PC-9 (cell line): Measurements from ENCODE around the gene SPATC1L. TPM values are rescaled to one million over a fixed set of nuclear protein-coding genes. Genes with fewer than 3 reads are reported as not detected.

Source experiments
- BruUV-seq: library from RNA; stranded (reverse); fragments of 400-500 nt; replicated peaks from 2 replicates; lab custom pipeline; 2021; lab: Mats Ljungman, UMichigan
- CTCF ChIA-PET: fragments of 300-600 bp; sonication (Branson Sonifier 250); formaldehyde crosslinking; loops from one replicate; lab custom pipeline; 2022; ENCODE audit warnings: antibody characterized with exemption; lab: Charles Lee
- POLR2A ChIA-PET: fragments of 300-600 bp; sonication (Branson Sonifier 250); formaldehyde crosslinking; loops from one replicate; lab custom pipeline; 2022; ENCODE audit warnings: antibody characterized with exemption; ENCODE audit not compliant: unreplicated experiment; lab: Charles Lee
- DNase-seq, 2 experiments: peaks; one replicate each; pipeline versions ENCODE4 v3.0.0 to v3.0.0-alpha.2; 2015 to 2022; ENCODE audit warnings: mixed read lengths in 1 of 2
- H2AFZ ChIP-seq: fragments of 200-600 bp; sonication (generic); 2 replicates; pipeline ENCODE4 v1.8.1; 2017; ENCODE audit warnings: antibody characterized with exemption
- H3F3A ChIP-seq: fragments of 200-600 bp; sonication (generic); 2 replicates; pipeline ENCODE4 v1.8.1; 2017; ENCODE audit warnings: antibody characterized with exemption, mild to moderate bottlenecking, low read depth; ENCODE audit not compliant: insufficient read depth
- H3K27ac ChIP-seq: fragments of 200-600 bp; sonication (generic); 2 replicates; pipeline ENCODE4 v1.6.1; 2016; ENCODE audit warnings: mixed run types
- H3K27me3 ChIP-seq: fragments of 200-600 bp; sonication (generic); 2 replicates; pipeline ENCODE4 v1.6.1; 2016; ENCODE audit warnings: low read depth, mixed run types; ENCODE audit not compliant: insufficient read depth
- H3K36me3 ChIP-seq: fragments of 200-600 bp; sonication (generic); 2 replicates; pipeline ENCODE4 v1.6.1; 2016; ENCODE audit warnings: low read depth, mixed run types
- H3K4me1 ChIP-seq: fragments of 200-600 bp; sonication (generic); replicated peaks from 2 replicates; pipeline ENCODE4 v1.6.1; 2016; ENCODE audit warnings: mixed run types; ENCODE audit not compliant: insufficient read depth
- H3K4me2 ChIP-seq: fragments of 200-600 bp; sonication (generic); 2 replicates; pipeline ENCODE4 v1.6.1; 2017; ENCODE audit warnings: mixed run types
- H3K4me3 ChIP-seq: fragments of 200-600 bp; sonication (generic); 2 replicates; pipeline ENCODE4 v1.6.1; 2016; ENCODE audit warnings: mixed run types
- H3K79me2 ChIP-seq: fragments of 200-600 bp; sonication (generic); 2 replicates; pipeline ENCODE4 v1.6.1; 2017; ENCODE audit warnings: low read depth, mixed run types
- H3K9me2 ChIP-seq: fragments of 200-600 bp; sonication (generic); 2 replicates; pipeline ENCODE4 v1.8.1; 2017; ENCODE audit warnings: mild to moderate bottlenecking; ENCODE audit not compliant: insufficient read depth
- H3K9me3 ChIP-seq: fragments of 200-600 bp; sonication (generic); 2 replicates; pipeline ENCODE4 v1.8.1; 2016; ENCODE audit warnings: low read depth; ENCODE audit not compliant: insufficient read depth
- H4K20me1 ChIP-seq: fragments of 200-600 bp; sonication (generic); 2 replicates; pipeline ENCODE4 v1.8.1; 2017; ENCODE audit not compliant: insufficient read depth
- CTCF ChIP-seq: fragments of 200-600 bp; sonication (generic); conservative IDR thresholded peaks from 2 replicates; pipeline ENCODE4 v1.6.1; 2017; ENCODE audit warnings: mixed run types, antibody characterized with exemption, mild to moderate bottlenecking, moderate library complexity
- EZH2 ChIP-seq: fragments of 200-600 bp; sonication (generic); IDR thresholded peaks from 2 replicates; pipeline ENCODE4 v1.8.0; 2017; ENCODE audit warnings: antibody characterized with exemption, low read depth
- intact Hi-C: fragments of 100-400 bp; cut with micrococcal nuclease; formaldehyde crosslinking; loops from one replicate; pipeline ENCODE4 v1.10.0; 2022; ENCODE audit not compliant: unreplicated experiment
- total RNA-seq: library from RNA; stranded (reverse); gene quantifications from 2 replicates; pipeline ENCODE4 v1.2.3, GENCODE V29; 2021

The SPATC1L gene
- total RNA-seq, 1 experiment from 2014 or later, result 32.7 TPM

GRCh38 chr21:46191257-46191685 lies 7.0 kb upstream of the SPATC1L start:
- H2AFZ ChIP-seq, result no peak overlapping the region
- H3F3A ChIP-seq, result peaks cover 11% of the 10 kb centered on the region
- no peak overlapping the region for H3K4me2 ChIP-seq
- no peaks in the 10 kb centered on the region for H3K79me2 ChIP-seq
- H3K36me3 ChIP-seq, result no peaks in the 10 kb centered on the region
- H3K27ac ChIP-seq, result no peak overlapping the region
- ChIA-PET CTCF (no interaction called here), POLR2A (no interaction called here)
- no peaks in the 10 kb centered on the region for H3K9me2 ChIP-seq
- TF ChIP-seq CTCF, result no peak
- no peak for TF ChIP-seq EZH2
- intact Hi-C loops, result no loop called here
- peak in 1 of 2 experiments; percentile 48 for DNase-seq
- H4K20me1 ChIP-seq, result peaks cover 3% of the 10 kb centered on the region; the same call in 1 of the 2 replicates
- no TSS peak for BruUV-seq
- H3K4me1 ChIP-seq, result peaks cover 16% of the 10 kb centered on the region
- H3K4me3 ChIP-seq, result no peak overlapping the region
- no peaks in the 10 kb centered on the region for H3K27me3 ChIP-seq
- no peaks in the 10 kb centered on the region for H3K9me3 ChIP-seq

- Histone ChIP-seq H3K9me3 (no peaks in the 10 kb centered on the region), H2AFZ (no peak overlapping the region), H3K27me3 (no peaks in the 10 kb centered on the region), H3K9me2 (no peaks in the 10 kb centered on the region), H3K79me2 (no peaks in the 10 kb centered on the region), H3K27ac (no peak overlapping the region), H3K4me1 (peaks cover 16% of the 10 kb centered on the region), H4K20me1 (peaks cover 3% of the 10 kb centered on the region; the same call in 1 of the 2 replicates), H3F3A (peaks cover 11% of the 10 kb centered on the region), H3K4me3 (no peak overlapping the region), H3K36me3 (no peaks in the 10 kb centered on the region), H3K4me2 (no peak overlapping the region)
- BruUV-seq, result no TSS peak
- intact Hi-C loops, result no loop called here
- ChIA-PET CTCF (no interaction called here), POLR2A (no interaction called here)
- TF ChIP-seq EZH2, result no peak
- no peak for TF ChIP-seq CTCF
- no peak for DNase-seq
These were observed 6.4 kb upstream of the SPATC1L start for GRCh38 chr21:46190491-46191131.

GRCh38 chr21:46189959-46190490 lies 5.8 kb upstream of the SPATC1L start:
- BruUV-seq, result no TSS peak
- intact Hi-C loops, result no loop called here
- ChIA-PET CTCF (no interaction called here), POLR2A (no interaction called here)
- Histone ChIP-seq H3F3A (peaks cover 11% of the 10 kb centered on the region), H3K79me2 (no peaks in the 10 kb centered on the region), H3K36me3 (no peaks in the 10 kb centered on the region), H3K4me2 (no peak overlapping the region), H2AFZ (no peak overlapping the region), H4K20me1 (peaks cover 3% of the 10 kb centered on the region; the same call in 1 of the 2 replicates), H3K4me1 (peaks cover 16% of the 10 kb centered on the region), H3K27ac (no peak overlapping the region), H3K9me2 (no peaks in the 10 kb centered on the region), H3K4me3 (no peak overlapping the region), H3K27me3 (no peaks in the 10 kb centered on the region), H3K9me3 (no peaks in the 10 kb centered on the region)
- no peak for DNase-seq
- TF ChIP-seq CTCF, result no peak
- no peak for TF ChIP-seq EZH2
